ENCODE results near the gene EXOC6.

- TF ChIP-seq, protein P1, sequence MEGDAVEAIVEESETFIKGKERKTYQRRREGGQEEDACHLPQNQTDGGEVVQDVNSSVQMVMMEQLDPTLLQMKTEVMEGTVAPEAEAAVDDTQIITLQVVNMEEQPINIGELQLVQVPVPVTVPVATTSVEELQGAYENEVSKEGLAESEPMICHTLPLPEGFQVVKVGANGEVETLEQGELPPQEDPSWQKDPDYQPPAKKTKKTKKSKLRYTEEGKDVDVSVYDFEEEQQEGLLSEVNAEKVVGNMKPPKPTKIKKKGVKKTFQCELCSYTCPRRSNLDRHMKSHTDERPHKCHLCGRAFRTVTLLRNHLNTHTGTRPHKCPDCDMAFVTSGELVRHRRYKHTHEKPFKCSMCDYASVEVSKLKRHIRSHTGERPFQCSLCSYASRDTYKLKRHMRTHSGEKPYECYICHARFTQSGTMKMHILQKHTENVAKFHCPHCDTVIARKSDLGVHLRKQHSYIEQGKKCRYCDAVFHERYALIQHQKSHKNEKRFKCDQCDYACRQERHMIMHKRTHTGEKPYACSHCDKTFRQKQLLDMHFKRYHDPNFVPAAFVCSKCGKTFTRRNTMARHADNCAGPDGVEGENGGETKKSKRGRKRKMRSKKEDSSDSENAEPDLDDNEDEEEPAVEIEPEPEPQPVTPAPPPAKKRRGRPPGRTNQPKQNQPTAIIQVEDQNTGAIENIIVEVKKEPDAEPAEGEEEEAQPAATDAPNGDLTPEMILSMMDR (IDR thresholded peaks at IDR 0.05) = no peak
- TF ChIP-seq POLR2A (IDR thresholded peaks at IDR 0.05; ENCODE audit: low read depth) (no peak), EP300 (IDR thresholded peaks at IDR 0.05) (no peak), POLR2AphosphoS5 (IDR thresholded peaks at IDR 0.05) (no peak)
Measured at GRCh38 chr10:92913973-92914372, 65.7 kb downstream of the EXOC6 start.
